GM19372 (cell line): Measurements from ENCODE around the gene UTS2R.
A peak's percentile ranks its signal among the peaks of the same experiment; 100 is the strongest.
"Not testable (repeated sequence)": the region's sequence is repeated elsewhere in the genome, so short reads cannot be mapped to it uniquely, and the experiment has no call there.

ENCODE experiments used
- ATAC-seq: cut with Tn5 transposase; IDR thresholded peaks from one replicate; pipeline ENCODE4 v1.9.1; 2021; ENCODE audit warnings: mild to moderate bottlenecking, low read depth, moderate library complexity; ENCODE audit not compliant: unreplicated experiment

UTS2R gene

DNA sequence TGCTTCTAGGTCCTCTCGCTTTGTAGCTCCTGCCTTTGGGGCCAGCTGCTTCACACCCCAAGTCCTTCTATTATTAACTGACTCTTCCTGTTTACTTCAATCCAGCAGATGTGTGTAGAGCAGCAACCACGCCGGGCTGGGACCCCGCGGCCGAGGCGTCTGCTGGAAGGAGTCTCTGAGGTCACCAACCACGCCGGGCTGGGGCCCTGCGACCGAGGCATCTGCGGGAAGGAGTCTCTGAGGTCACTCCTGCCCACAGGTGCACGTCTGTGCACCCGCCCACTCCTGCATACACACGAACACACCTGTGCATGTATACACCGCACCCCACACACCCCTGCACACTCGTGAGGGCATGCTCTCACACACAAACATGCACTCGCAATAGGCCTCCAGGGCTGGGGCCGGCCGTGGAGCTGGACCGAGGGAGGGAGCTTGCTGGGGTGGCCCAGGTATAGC, 20.3 kb upstream of the UTS2R start:
- peak; percentile 67 for ATAC-seq

DNA sequence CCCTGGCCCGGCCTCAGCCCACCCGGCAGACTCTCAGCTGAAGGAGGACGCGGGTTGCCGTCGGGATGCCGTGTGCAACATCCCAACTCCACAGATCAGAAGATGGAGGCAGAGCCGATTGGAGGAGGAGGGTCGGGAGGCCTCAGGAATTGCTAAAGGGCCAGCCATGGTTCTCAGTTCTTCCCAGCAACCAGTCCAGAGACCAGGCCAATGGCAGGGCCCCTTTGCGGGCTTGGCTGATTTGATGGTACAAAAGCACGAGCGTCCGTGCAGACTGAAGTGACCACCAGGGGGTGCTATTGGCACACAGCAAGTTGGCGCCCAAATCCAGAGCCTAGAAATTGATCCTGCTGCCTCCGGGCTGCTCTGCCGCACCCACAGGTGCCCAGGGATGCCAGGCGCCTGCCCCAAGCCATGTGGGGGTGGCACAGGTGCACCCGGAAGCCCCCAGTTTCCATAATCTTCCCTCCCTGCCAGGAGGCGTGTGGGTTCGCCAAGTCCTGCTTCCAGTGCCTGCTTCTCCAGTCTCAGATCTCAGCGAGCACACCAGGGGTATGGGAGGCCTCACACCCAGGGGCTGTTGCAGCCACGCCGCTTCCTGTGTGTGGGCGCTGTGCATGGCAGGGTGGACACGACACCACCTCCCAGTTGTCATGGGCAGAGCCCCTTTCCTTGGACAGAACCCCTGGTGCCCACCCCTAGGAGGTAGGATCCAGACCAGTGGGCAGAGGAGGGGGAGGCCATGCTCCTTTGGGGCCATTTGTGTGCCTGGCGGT, 19.7 kb upstream of the UTS2R start:
- ATAC-seq: peak; percentile 53

DNA sequence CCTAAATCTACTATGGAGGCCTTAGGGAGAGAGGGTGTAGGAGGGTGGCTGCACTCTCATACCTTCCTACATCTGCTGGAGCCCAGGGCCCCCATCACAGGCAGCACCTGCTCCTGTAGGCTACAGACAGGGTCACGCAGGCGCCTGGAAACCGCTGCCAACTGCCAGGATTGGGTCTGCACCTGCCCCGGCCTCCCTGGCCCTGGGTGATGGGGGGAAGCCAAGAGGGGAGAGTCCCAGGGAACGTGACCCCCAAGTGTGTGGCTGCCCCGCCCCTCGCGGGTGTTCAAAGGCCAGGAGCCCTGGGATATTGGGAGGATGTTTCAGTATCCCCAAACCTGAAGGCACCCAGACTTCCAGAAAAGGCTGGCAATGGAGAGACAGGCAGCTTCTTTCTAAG, 18.1 kb upstream of the UTS2R start:
- ATAC-seq: no peak

DNA sequence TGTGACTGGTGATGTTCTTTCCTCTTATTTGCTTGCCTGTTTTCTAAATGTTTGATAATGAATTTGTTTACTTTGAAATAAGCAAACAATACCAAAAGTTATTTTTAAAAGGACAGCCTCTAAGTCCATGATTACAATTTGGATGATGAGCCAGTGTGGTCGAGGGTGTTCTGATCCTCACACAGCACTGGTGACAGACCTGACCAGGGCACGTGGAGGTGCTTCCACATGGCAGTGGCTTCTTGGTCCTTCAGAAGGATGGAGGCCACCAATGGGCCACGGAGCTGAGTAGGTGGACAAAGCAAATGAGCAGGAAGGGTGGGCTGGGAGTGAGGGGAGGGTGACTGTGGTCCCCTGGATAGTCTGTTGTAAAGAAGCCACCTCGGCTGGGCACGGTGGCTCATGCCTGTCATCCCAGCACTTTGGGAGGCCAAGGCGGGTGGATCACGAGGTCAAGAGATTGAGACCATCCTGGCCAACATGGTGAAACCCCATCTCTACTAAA, 16.7 kb upstream of the UTS2R start:
- no peak for ATAC-seq

DNA sequence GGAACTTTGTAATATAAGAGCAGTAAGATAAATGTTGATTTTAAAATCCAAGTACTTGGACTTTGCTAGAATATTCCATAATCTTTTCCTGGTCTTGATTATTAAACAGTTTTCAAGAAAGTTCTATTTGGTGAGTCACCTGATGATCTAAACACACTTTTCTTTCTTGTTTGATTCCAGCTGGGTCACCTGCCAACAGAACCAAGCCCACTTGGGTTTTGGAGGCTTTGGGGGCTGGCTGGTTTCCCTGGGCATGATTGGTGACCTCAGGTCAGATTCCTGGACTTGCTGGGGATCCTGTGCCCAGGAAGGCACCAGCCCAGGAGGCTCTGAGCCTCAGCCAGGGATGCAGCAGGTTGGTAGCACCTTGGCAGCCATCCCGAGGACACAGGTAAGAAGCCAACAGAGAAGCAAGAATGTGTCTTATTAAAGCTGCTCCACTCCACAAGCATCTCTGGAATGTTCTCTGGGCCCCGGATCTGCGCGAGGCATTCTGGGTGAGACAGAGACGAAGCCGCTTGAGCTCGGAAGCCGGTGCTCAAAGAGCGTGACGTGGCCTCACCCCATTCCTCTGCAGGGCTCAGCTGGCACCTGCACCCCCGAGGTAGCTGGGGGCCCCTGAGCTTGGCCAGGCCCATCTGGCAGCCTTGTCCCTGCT, 15.7 kb upstream of the UTS2R start:
- ATAC-seq: no peak

DNA sequence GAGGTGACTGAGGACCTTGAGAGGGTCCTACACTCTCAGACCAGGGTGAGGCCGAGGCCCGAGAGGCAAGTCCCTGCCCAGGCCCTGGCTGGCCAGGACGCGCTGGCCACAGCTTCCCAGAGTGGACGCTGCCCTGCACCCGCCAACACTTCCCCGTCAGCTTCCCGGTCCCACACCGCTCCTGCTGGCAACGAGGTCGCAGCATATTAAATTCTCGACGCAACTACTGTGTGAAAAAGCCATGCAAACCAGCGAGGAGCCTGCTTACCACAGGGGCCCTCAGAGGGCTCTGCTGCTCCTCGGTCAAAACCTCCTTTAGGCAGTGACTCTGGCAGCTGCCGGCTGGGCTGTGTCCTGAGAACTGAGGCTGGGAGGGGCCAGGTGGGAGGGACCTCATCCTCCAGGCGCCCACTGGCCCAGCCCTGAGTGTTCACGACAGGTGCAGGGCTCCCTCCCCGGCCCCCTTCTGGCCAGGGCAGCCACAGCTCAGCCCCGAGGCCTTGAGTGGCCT, 14.7 kb upstream of the UTS2R start:
- ATAC-seq: no peak

DNA sequence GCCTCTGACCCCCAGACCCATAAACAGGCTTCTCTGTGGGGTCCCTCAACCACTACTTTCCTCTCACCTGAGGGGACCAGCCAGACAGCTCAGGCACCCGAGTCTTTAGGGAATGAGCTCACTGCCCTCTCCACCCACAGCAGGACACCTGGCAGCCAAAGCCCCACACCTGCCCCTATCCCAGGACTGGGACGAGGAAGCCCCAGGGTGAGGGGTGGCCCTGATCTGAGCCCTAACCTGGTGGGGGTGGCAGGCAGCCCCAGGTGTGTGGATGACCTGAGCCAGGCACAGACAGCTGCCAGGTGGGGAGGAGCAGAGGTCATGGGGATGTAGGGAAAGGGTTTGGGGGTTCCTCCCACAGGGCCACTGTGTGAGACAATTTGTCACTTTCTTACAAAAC, 14.2 kb upstream of the UTS2R start:
- no peak for ATAC-seq

DNA sequence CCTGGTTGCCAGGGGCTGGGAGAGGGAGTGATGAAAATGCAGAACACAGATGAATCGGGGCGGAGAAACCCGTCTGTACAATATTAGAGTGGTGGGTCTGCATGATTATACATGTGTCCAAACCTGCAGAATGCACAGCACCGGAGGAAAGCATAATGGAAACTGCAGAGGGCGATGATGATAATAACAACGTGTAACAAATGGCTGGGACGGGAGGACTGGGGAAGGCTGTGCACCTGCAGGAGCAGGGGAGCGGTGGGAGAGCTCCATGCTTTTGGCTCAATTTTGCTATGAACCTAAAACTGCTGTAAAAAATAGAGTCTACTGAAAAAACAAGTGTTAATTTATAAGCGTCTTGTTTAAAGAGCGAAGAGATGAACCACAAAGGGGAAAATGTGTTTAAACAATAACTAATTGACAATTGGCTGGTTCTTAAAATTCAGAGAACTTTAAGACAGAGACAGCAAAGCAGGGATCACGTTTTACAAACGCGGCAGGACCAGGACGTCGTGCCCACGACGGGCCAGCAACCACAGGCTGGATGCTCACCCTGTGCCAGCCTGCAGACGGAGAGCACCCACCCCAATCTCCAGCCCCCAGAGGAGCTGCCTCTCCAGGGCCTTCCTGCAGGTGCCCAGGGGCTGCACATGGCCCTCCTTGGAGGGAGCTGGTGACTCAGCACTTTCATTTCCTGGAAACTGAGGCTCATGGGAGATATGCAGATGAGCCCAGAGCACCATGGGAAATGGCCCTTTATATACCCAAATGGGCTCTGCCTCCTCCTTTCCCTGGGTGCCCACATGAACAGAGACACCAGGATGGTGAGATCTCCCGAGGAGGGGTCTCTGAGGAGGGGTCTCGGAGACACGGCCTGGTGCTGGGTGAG, 12.9 kb upstream of the UTS2R start, which contains the start of gene TEX19:
Gene TEX19 (plus strand): TSS at position 783 of the 886 bp plus-strand sequence. CDS start 2,904 bp downstream, outside the sequence.
- no peak for ATAC-seq

DNA sequence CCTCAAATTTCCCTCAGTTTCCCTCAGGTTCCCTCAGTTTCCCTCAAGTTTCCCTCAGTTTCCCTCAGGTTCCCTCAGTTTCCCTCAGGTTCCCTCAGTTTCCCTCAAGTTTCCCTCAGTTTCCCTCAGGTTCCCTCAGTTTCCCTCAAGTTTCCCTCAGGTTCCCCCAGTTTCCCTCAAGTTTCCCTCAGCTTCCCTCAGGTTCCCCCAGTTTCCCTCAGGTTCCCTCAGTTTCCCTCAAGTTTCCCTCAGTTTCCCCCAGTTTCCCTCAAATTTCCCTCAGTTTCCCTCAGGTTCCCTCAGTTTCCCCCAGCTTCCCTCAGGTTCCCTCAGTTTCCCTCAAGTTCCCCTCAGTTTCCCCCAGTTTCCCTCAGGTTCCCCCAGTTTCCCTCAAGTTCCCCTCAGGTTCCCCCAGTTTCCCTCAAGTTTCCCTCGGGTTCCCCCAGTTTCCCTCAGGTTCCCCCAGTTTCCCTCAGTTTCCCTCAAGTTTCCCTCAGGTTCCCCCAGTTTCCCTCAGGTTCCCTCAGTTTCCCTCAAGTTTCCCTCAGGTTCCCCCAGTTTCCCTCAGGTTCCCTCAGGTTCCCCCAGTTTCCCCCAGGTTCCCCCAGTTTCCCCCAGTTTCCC, 12.0 kb upstream of the UTS2R start:
- not testable (repeated sequence) for ATAC-seq

DNA sequence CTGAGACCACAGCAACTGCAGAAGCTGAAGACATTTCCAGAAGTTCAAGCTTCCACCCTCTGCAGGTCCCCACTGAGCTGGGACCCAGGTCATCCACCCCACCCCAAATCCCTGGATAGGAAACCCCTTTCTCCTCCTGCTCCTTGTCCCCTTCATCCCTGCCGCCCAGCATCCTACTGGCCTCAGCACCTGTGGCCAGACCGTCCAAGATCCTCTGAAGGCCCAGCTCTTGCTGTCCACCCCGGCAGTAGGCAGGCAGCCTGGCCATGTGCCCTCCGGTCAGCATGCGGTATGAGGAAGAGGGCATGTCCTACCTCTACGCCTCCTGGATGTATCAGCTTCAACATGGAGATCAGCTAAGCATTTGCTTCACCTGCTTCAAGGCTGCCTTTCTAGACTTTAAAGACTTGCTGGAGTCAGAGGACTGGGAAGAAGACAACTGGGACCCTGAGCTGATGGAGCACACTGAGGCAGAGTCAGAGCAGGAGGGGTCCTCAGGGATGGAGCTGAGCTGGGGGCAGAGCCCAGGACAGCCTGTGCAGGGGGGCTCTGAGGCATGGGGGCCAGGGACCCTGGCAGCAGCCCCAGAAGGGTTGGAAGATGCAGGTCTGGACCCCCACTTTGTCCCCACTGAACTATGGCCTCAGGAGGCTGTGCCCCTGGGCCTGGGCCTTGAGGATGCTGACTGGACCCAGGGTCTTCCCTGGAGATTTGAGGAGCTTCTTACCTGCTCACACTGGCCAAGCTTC, 9.5 kb upstream of the UTS2R start:
- no peak for ATAC-seq

DNA sequence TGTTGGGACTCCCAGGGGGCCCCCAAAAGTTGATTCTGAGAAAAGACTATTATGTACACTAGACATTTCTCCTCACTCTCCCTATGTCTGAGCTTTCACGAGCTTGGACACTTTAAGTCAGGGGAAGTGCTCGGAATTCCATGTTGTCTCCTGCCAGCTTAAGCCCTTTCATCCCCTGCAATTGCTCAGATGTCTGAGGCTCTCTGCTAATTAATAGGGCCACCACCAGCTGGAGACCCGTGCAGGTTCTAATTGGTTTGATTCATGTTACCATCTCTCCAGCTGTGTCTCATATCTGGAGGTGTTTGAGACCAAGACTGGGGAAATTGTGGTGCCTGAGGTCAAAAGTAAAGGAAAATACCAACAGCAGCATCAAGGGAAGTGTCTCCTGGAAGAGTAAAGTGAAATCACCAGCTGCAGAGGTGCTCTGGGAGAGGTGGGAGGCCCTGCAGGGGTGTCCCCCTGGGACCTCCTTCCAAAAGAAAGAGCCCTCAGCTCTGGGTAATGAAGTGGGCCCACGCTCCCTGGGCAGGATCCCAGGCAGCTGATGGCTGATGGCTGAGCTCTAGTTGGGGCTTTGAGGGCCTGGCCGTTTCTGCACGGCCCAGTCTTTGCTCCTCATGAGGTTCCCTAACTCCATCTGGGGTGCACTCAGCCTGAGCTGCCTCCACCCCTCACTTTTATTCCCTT, 5.8 kb upstream of the UTS2R start:
- no peak for ATAC-seq

DNA sequence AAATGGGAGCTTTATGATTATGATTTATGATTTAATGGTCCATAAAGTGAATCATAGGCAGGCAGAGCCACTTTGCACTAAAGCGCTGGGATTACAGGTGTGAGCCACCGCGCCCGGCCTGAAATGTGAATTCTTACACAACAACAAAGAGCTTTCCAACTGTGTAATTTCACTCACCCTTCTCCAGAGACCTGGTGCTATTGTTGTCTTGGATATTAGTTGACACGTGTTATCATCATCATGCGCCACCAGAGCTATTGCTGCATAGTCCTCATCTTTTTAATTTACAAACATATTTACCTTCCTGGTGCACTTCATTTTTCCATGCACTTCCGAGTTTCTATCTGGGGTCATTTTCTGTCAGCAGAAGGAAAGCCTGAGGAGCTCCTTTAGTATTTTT, 4.8 kb upstream of the UTS2R start:
- no peak for ATAC-seq

DNA sequence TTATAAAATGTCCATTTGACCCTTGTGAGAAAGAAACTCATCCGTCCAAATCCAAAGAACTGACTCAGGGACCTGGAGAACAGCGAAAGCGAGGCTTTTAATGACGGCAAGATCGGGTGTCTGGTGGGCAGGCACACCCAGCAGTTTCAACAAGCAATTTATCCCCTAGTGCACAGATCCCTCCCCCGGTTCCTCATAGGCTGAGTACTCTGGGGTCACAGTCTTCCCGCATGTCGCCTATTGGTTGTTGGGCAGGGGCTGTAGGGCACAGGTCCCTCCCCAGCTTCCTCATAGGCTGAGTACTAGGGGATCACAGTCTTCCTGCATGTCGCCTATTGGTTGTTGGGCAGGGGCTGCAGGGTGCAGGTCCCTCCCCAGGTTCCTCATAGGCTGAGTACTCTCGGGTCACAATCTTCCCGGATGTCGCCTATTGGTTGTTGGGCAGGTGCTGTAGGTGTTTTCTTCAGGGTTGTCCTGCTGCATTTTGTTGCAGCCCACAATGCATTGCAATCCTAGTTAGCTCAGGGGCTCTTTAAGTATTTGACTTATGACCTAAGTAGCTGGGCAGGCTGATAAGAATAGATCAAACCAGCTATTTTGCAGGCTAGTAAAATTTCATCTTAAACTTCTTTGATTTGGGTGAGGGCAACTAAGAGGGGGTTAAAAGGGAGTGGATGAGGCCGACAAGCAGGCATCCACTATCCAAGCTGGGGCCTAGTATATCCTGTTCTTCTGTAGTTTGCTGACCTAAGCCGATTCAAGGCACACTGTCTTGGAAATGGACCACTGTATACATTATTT, 3.6 kb upstream of the UTS2R start:
- ATAC-seq: no peak

DNA sequence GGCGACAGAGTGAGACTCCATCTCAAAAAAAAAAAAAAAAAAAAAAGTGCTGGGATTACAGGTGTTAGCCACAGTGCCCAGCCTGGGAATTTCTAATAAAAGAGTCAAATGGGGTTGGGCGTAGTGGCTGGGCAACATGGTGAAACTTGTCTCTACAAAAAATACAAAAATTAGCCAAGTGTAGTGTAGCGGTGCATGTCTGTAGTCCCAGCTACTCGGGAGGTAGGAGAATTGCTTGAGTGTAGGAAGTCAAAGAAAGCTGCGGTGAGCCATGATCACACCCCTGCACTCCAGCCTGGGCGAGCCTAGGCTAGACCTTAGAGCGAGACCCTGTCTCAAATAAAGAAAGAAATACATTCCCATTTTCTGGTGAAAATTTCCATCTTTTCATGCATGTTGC, 2.4 kb upstream of the UTS2R start:
- no peak for ATAC-seq

DNA sequence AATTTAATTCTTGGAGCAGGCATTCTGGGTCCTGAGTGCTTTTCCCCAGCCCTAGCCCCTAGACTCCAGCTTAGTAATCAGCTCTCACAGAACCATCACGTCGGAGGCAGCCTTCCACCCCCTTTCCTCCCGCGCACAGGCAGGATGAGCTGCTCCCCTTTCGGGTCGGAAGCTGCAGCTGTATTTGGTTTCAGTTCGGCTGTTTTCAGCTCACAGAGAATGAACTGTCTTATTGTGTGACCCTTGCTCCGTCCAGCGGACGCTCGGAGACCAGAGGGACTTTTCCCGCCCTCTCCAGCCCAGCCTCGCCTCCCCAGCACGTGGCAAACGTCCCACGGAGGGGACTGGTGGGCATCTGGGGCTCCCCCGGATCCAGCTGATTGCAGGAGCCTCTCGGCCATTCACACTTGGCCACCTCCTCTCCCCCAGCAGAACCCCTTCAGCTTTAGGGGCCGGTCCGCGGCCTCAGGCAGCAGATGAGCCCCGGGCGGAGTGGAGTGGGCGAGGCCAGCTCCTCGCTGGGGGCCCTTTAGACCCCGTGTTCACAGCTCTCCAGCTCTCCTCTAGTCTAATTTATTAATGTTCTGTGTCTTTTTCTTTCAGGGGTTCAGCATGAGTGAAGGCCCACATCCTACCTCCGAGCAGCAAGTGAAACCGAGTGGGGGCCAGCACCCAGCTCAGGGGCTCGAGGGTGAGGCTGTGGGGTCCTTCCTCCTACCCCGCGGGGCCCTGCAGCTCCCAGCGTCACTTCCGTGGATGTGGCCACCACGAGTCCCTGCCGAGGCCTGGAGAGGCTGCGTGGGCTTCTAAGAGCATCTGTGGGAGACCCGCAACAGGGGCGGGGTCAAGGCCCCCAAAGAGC, 863 bp upstream of the UTS2R start:
- ATAC-seq: no peak

DNA sequence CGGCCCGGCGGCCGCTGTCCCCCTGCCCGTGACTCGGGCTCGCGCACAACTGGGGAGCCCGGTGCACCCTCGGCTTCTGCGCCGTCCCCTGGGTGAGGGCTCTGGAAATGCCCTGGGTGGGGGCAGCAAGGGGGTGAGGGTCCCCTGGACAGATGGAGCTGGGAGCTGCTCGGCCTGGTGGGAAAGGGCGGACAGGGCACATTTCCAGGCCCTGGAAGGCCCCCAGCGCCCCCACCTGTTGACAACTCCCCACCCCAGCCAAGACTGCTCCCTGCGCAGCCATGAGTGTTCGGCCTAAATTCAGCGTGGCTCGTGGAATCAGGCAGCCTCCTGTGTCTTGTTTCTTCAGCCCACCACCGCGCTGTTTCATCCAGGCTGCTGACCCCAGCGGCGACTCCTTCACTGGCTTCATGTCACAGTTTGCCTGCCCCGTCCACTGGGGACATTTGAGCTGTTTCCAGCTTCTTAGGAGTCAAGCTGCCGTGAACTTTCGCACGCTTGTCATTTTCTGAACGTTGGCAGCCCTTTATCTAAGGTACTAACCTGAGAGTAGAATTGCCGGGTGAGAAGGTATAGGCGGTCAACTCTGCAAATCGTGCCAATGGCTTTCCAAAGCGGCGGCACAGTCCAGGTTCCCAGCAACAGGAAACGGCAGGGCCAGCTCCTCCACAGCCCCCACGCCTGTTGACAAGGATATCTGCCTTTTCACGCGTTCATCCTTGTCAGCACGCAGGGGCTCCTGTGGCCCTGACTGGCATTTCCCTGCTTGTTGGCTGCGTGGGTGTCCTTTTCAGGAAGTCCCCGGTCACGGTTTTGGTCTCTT, 895 bp downstream of the UTS2R start:
- ATAC-seq: no peak
